SK-N-MC (cell line): ENCODE measurements around the gene LAPTM5.

ENCODE experiments used
- DNase-seq: peaks from one replicate; pipeline ENCODE4 v3.0.0-alpha.2; 2011; ENCODE audit warnings: low read depth, low spot score
- H3K27ac ChIP-seq: fragments of 200-600 bp; sonication (generic); 2 replicates; pipeline ENCODE4 v1.5.1; 2016; ENCODE audit warnings: mixed run types
- H3K36me3 ChIP-seq: fragments of 200-600 bp; sonication (generic); 2 replicates; pipeline ENCODE4 v1.6.1; 2017; ENCODE audit warnings: antibody characterized with exemption, low read length, mixed read lengths; ENCODE audit not compliant: insufficient read depth
- H3K4me3 ChIP-seq: fragments of 200-600 bp; sonication (generic); 2 replicates; pipeline ENCODE4 v1.5.1; 2016
- H3K9ac ChIP-seq: fragments of 200-600 bp; sonication (generic); 2 replicates; pipeline ENCODE4 v1.8.0; 2017; ENCODE audit warnings: mixed run types, mixed read lengths; ENCODE audit not compliant: insufficient read length
- H3K9me3 ChIP-seq: fragments of 200-600 bp; sonication (generic); 2 replicates; pipeline ENCODE4 v1.6.1; 2017; ENCODE audit warnings: low read depth, mild to moderate bottlenecking, antibody characterized with exemption, low read length, moderate library complexity, mixed read lengths
- EZH2 ChIP-seq: fragments of 200-600 bp; sonication (generic); IDR thresholded peaks from one replicate; pipeline ENCODE4 v1.6.1; 2017; ENCODE audit warnings: antibody characterized with exemption
- FOXP2 ChIP-seq: optimal IDR thresholded peaks from 2 replicates; pipeline ENCODE3; 2011; ENCODE audit warnings: mild to moderate bottlenecking, moderate library complexity; ENCODE audit not compliant: insufficient read depth; ENCODE audit errors: extremely low read length, control extremely low read depth
- POLR2AphosphoS5 ChIP-seq: IDR thresholded peaks from 2 replicates; pipeline ENCODE4 v1.6.1; 2012; ENCODE audit warnings: mild to moderate bottlenecking, low read depth, low read length, borderline replicate concordance

The LAPTM5 gene

GRCh38 chr1:30762152-30762929 lies 4.8 kb upstream of the LAPTM5 start:
- Histone ChIP-seq H3K9ac (no peak overlapping the region), H3K27ac (no peak overlapping the region), H3K4me3 (no peak overlapping the region), H3K9me3 (no peaks in the 10 kb centered on the region), H3K36me3 (no peaks in the 10 kb centered on the region)
- DNase-seq: no peak
- TF ChIP-seq EZH2: no peak
- TF ChIP-seq POLR2AphosphoS5: no peak
- TF ChIP-seq FOXP2: no peak

GRCh38 chr1:30761381-30762151 lies 4.0 kb upstream of the LAPTM5 start:
- no peak for DNase-seq
- H3K9me3 ChIP-seq: no peaks in the 10 kb centered on the region
- no peak overlapping the region for H3K4me3 ChIP-seq
- no peak for TF ChIP-seq POLR2AphosphoS5
- TF ChIP-seq FOXP2: no peak
- TF ChIP-seq EZH2: no peak
- H3K27ac ChIP-seq: no peak overlapping the region
- no peaks in the 10 kb centered on the region for H3K36me3 ChIP-seq
- H3K9ac ChIP-seq: no peak overlapping the region

- DNase-seq: no peak
- Histone ChIP-seq H3K27ac (no peak overlapping the region), H3K9me3 (no peaks in the 10 kb centered on the region), H3K4me3 (no peak overlapping the region), H3K9ac (no peak overlapping the region), H3K36me3 (no peaks in the 10 kb centered on the region)
- TF ChIP-seq FOXP2 (no peak), POLR2AphosphoS5 (no peak), EZH2 (no peak)
These were observed 3.2 kb upstream of the LAPTM5 start for GRCh38 chr1:30760596-30761324.

GRCh38 chr1:30759718-30760281 lies 2.2 kb upstream of the LAPTM5 start:
- DNase-seq: no peak
- Histone ChIP-seq H3K9me3 (no peaks in the 10 kb centered on the region), H3K4me3 (no peak overlapping the region), H3K27ac (no peak overlapping the region), H3K36me3 (no peaks in the 10 kb centered on the region), H3K9ac (no peak overlapping the region)
- TF ChIP-seq EZH2: no peak
- no peak for TF ChIP-seq POLR2AphosphoS5
- TF ChIP-seq FOXP2: no peak

GRCh38 chr1:30758785-30759380 lies 1.3 kb upstream of the LAPTM5 start:
- TF ChIP-seq POLR2AphosphoS5: no peak
- no peak for TF ChIP-seq FOXP2
- no peak for TF ChIP-seq EZH2
- Histone ChIP-seq H3K36me3 (no peaks in the 10 kb centered on the region), H3K27ac (no peak overlapping the region), H3K4me3 (no peak overlapping the region), H3K9me3 (no peaks in the 10 kb centered on the region), H3K9ac (no peak overlapping the region)
- DNase-seq: no peak

DNA sequence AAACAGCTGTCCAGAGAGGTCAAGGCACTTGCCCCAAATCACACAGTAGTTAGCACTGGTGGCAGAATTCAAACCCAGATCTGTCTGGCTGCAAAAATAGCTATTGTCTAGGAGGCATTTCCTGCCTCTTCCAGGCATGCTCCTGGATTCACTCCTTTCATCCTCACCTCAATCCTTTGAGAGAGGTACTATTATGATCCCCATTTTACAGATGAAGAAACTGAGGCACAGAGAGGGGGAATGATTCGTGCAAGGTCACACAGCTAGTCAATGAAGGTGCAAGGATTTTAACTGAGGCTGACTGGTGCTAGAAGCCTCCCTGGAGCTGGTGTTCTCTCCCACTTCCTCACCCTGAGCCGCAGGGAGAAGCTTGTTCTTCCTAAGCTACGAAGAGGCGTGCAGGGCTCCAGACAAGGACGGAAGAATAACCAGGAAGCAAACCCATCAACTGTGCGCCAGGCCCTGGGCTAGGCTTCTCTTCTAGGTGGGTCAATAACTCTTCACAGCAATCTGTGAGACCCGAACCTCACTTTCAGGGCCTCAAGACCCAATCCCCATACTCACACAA lies 631 bp upstream of the LAPTM5 start:
- no peak overlapping the region for H3K9ac ChIP-seq
- no peak overlapping the region for H3K4me3 ChIP-seq
- no peak for TF ChIP-seq EZH2
- TF ChIP-seq POLR2AphosphoS5: no peak
- no peak for TF ChIP-seq FOXP2
- no peaks in the 10 kb centered on the region for H3K9me3 ChIP-seq
- DNase-seq: no peak
- no peaks in the 10 kb centered on the region for H3K36me3 ChIP-seq
- no peak overlapping the region for H3K27ac ChIP-seq

- no peak for DNase-seq
- Histone ChIP-seq H3K4me3 (no peak overlapping the region), H3K9me3 (no peaks in the 10 kb centered on the region), H3K27ac (no peak overlapping the region), H3K9ac (no peak overlapping the region), H3K36me3 (no peaks in the 10 kb centered on the region)
- TF ChIP-seq FOXP2: no peak
- no peak for TF ChIP-seq POLR2AphosphoS5
- no peak for TF ChIP-seq EZH2
These were observed 826 bp downstream of the LAPTM5 start for GRCh38 chr1:30756545-30757351.
